Karpas-422 (cell line): ENCODE results near the gene NMNAT3. TPM values are rescaled to one million over a fixed set of nuclear protein-coding genes. Genes with fewer than 3 reads are reported as not detected.

ENCODE experiments used
- DNase-seq: peaks from one replicate; pipeline ENCODE4 v3.0.0-alpha.2; 2015
- H2AFZ ChIP-seq: fragments of 200-600 bp; sonication (generic); 2 replicates; pipeline ENCODE4 v1.6.1; 2014; ENCODE audit warnings: antibody characterized with exemption, low read length, mixed read lengths
- H3K27ac ChIP-seq: fragments of 200-600 bp; sonication (generic); 2 replicates; pipeline ENCODE4 v1.5.1; 2014; ENCODE audit warnings: mild to moderate bottlenecking, low read length, moderate library complexity
- H3K27me3 ChIP-seq: fragments of 200-600 bp; sonication (generic); 2 replicates; pipeline ENCODE4 v1.6.1; 2014; ENCODE audit warnings: low read length, mixed read lengths
- H3K36me3 ChIP-seq: fragments of 200-600 bp; sonication (generic); 2 replicates; pipeline ENCODE4 v1.6.1; 2014; ENCODE audit warnings: low read length, mixed read lengths; ENCODE audit not compliant: insufficient read depth
- H3K4me1 ChIP-seq: fragments of 200-600 bp; sonication (generic); 2 replicates; pipeline ENCODE4 v1.6.1; 2014; ENCODE audit warnings: mild to moderate bottlenecking, low read length, mixed read lengths
- H3K4me2 ChIP-seq: fragments of 200-600 bp; sonication (generic); 2 replicates; pipeline ENCODE4 v1.6.1; 2014; ENCODE audit warnings: low read length, low read depth, mild to moderate bottlenecking; ENCODE audit not compliant: poor library complexity, severe bottlenecking
- H3K4me3 ChIP-seq: fragments of 200-600 bp; sonication (generic); 2 replicates; pipeline ENCODE4 v1.5.1; 2014; ENCODE audit warnings: mild to moderate bottlenecking, antibody characterized with exemption, low read length, mixed read lengths
- H3K79me2 ChIP-seq: fragments of 200-600 bp; sonication (generic); 2 replicates; pipeline ENCODE4 v1.6.1; 2014; ENCODE audit warnings: mild to moderate bottlenecking, low read length, mixed read lengths
- H3K9ac ChIP-seq: fragments of 200-600 bp; sonication (generic); 2 replicates; pipeline ENCODE4 v1.6.0; 2014; ENCODE audit warnings: low read length
- H3K9me2 ChIP-seq: fragments of 200-600 bp; sonication (generic), shearing (Covaris generic); replicated peaks from 2 replicates; pipeline ENCODE4 v1.6.0; 2014; ENCODE audit warnings: mild to moderate bottlenecking, low read length, moderate library complexity; ENCODE audit not compliant: insufficient read depth
- H3K9me3 ChIP-seq: fragments of 300-700, 200-600 bp; sonication (generic); 2 replicates; pipeline ENCODE4 v1.6.1; 2014; ENCODE audit warnings: low read length, mixed read lengths
- H4K20me1 ChIP-seq: fragments of 200-600 bp; sonication (generic); 2 replicates; pipeline ENCODE4 v1.6.1; 2014; ENCODE audit warnings: mild to moderate bottlenecking, antibody characterized with exemption, low read length, low read depth; ENCODE audit not compliant: insufficient read depth
- total RNA-seq: library from RNA; depleted of rRNA; stranded (reverse); fragments of >200 nt; shearing (Covaris generic); gene quantifications from 2 replicates; pipeline ENCODE4 v1.2.3, GENCODE V29; 2014; ENCODE audit warnings: low replicate concordance; rRNA removed

Gene NMNAT3
- total RNA-seq: not detected in 2 replicates

- DNase-seq: no peak
- H3K27ac ChIP-seq: no peak within 1 kb of the TSS
- no peaks in the 10 kb centered on the region for H3K9me2 ChIP-seq
- H3K27me3 ChIP-seq: no peaks in the 10 kb centered on the region
- no peaks in the 10 kb centered on the region for H3K9me3 ChIP-seq
- no peaks in the 10 kb centered on the region for H3K36me3 ChIP-seq
- H3K4me3 ChIP-seq: no peak within 1 kb of the TSS
- H3K4me2 ChIP-seq: no peak within 1 kb of the TSS
- H3K4me1 ChIP-seq: no peaks in the 10 kb centered on the region
- H2AFZ ChIP-seq: no peak within 1 kb of the TSS
- H4K20me1 ChIP-seq: no peaks in the 10 kb centered on the region
- no peaks in the 10 kb centered on the region for H3K79me2 ChIP-seq
- H3K9ac ChIP-seq: no peak within 1 kb of the TSS
Observed at GRCh38 chr3:139677388-139678155, at the start of gene NMNAT3. Gene NMNAT3 (minus strand): TSS chr3:139677972. CDS start chr3:139627724, 50,248 bp downstream.

GRCh38 chr3:139721370-139721769 is 43.6 kb upstream of the NMNAT3 start:
- H3K36me3 ChIP-seq: no peaks in the 10 kb centered on the region
- H3K79me2 ChIP-seq: no peaks in the 10 kb centered on the region
- no peak overlapping the region for H2AFZ ChIP-seq
- no peak overlapping the region for H3K4me3 ChIP-seq
- no peaks in the 10 kb centered on the region for H3K27me3 ChIP-seq
- H3K27ac ChIP-seq: no peak overlapping the region
- H3K4me1 ChIP-seq: no peaks in the 10 kb centered on the region
- DNase-seq: no peak
- no peak overlapping the region for H3K4me2 ChIP-seq
- no peak overlapping the region for H3K9ac ChIP-seq
- no peaks in the 10 kb centered on the region for H4K20me1 ChIP-seq
- H3K9me2 ChIP-seq: no peaks in the 10 kb centered on the region
- H3K9me3 ChIP-seq: no peaks in the 10 kb centered on the region

- DNase-seq: no peak
Observed at GRCh38 chr3:139718415-139718814, 40.6 kb upstream of the NMNAT3 start.

GRCh38 chr3:139716908-139717485 is 39.2 kb upstream of the NMNAT3 start:
- no peaks in the 10 kb centered on the region for H4K20me1 ChIP-seq

More at GRCh38 chr3:139718415-139718814, 40.6 kb upstream of the NMNAT3 start:
- Histone ChIP-seq H3K4me2 (no peak overlapping the region), H3K27me3 (no peaks in the 10 kb centered on the region), H3K4me3 (no peak overlapping the region), H2AFZ (no peak overlapping the region), H3K27ac (no peak overlapping the region), H3K9me2 (no peaks in the 10 kb centered on the region), H3K79me2 (no peaks in the 10 kb centered on the region), H3K9me3 (no peaks in the 10 kb centered on the region), H3K4me1 (no peaks in the 10 kb centered on the region), H3K36me3 (no peaks in the 10 kb centered on the region), H4K20me1 (no peaks in the 10 kb centered on the region), H3K9ac (no peak overlapping the region)

GRCh38 chr3:139715743-139716360 is 38.1 kb upstream of the NMNAT3 start:
- Histone ChIP-seq H3K27me3 (no peaks in the 10 kb centered on the region), H3K79me2 (no peaks in the 10 kb centered on the region), H2AFZ (no peak overlapping the region), H3K36me3 (no peaks in the 10 kb centered on the region), H3K4me1 (no peaks in the 10 kb centered on the region), H3K27ac (no peak overlapping the region), H3K4me2 (no peak overlapping the region), H3K9ac (no peak overlapping the region), H3K9me2 (no peaks in the 10 kb centered on the region), H3K9me3 (no peaks in the 10 kb centered on the region), H4K20me1 (no peaks in the 10 kb centered on the region), H3K4me3 (no peak overlapping the region)
- DNase-seq: no peak

More at GRCh38 chr3:139716908-139717485, 39.2 kb upstream of the NMNAT3 start:
- H3K27ac ChIP-seq: no peak overlapping the region
- no peaks in the 10 kb centered on the region for H3K9me3 ChIP-seq
- H3K4me2 ChIP-seq: no peak overlapping the region
- no peak for DNase-seq
- H3K9ac ChIP-seq: no peak overlapping the region
- H3K79me2 ChIP-seq: no peaks in the 10 kb centered on the region
- H3K36me3 ChIP-seq: no peaks in the 10 kb centered on the region
- H3K27me3 ChIP-seq: no peaks in the 10 kb centered on the region
- H3K9me2 ChIP-seq: no peaks in the 10 kb centered on the region
- H3K4me3 ChIP-seq: no peak overlapping the region
- H2AFZ ChIP-seq: no peak overlapping the region
- H3K4me1 ChIP-seq: no peaks in the 10 kb centered on the region

GRCh38 chr3:139715166-139715565 is 37.4 kb upstream of the NMNAT3 start:
- H2AFZ ChIP-seq: no peak overlapping the region
- H4K20me1 ChIP-seq: no peaks in the 10 kb centered on the region
- no peak overlapping the region for H3K9ac ChIP-seq
- DNase-seq: no peak
- no peaks in the 10 kb centered on the region for H3K9me2 ChIP-seq
- no peak overlapping the region for H3K4me2 ChIP-seq
- H3K36me3 ChIP-seq: no peaks in the 10 kb centered on the region
- no peak overlapping the region for H3K27ac ChIP-seq
- H3K27me3 ChIP-seq: no peaks in the 10 kb centered on the region
- no peaks in the 10 kb centered on the region for H3K79me2 ChIP-seq
- H3K4me3 ChIP-seq: no peak overlapping the region
- H3K9me3 ChIP-seq: no peaks in the 10 kb centered on the region
- H3K4me1 ChIP-seq: no peaks in the 10 kb centered on the region

GRCh38 chr3:139710212-139710611 is 32.4 kb upstream of the NMNAT3 start:
- Histone ChIP-seq H3K9ac (no peak overlapping the region), H3K79me2 (no peaks in the 10 kb centered on the region), H3K4me1 (no peaks in the 10 kb centered on the region), H2AFZ (no peak overlapping the region), H3K4me2 (no peak overlapping the region), H3K4me3 (no peak overlapping the region), H3K9me2 (no peaks in the 10 kb centered on the region), H3K36me3 (no peaks in the 10 kb centered on the region), H4K20me1 (no peaks in the 10 kb centered on the region), H3K27me3 (no peaks in the 10 kb centered on the region), H3K27ac (no peak overlapping the region), H3K9me3 (no peaks in the 10 kb centered on the region)
- DNase-seq: no peak

- no peaks in the 10 kb centered on the region for H3K9me3 ChIP-seq
- H3K27ac ChIP-seq: no peak overlapping the region
- H3K4me2 ChIP-seq: no peak overlapping the region
- H4K20me1 ChIP-seq: no peaks in the 10 kb centered on the region
- no peaks in the 10 kb centered on the region for H3K4me1 ChIP-seq
- H3K4me3 ChIP-seq: no peak overlapping the region
- no peaks in the 10 kb centered on the region for H3K36me3 ChIP-seq
- DNase-seq: no peak
- no peaks in the 10 kb centered on the region for H3K79me2 ChIP-seq
- H3K9ac ChIP-seq: no peak overlapping the region
- no peak overlapping the region for H2AFZ ChIP-seq
- no peaks in the 10 kb centered on the region for H3K27me3 ChIP-seq
- no peaks in the 10 kb centered on the region for H3K9me2 ChIP-seq
Observed at GRCh38 chr3:139705631-139706030, 27.9 kb upstream of the NMNAT3 start.
